GM18526 (cell line): ENCODE measurements around the gene KLHL17.

ENCODE experiments used
- POLR2A ChIP-seq: IDR thresholded peaks from 3 replicates; pipeline ENCODE4 v1.6.1; 2011; ENCODE audit not compliant: insufficient read length; ENCODE audit errors: extremely low read depth

KLHL17 gene

GRCh38 chr1:918353-918752, 42.0 kb upstream of the KLHL17 start:
- TF ChIP-seq POLR2A = no peak

GRCh38 chr1:918843-919242, 41.5 kb upstream of the KLHL17 start:
- no peak for TF ChIP-seq POLR2A

GRCh38 chr1:919271-919872, 41.0 kb upstream of the KLHL17 start:
- TF ChIP-seq POLR2A = no peak

- no peak for TF ChIP-seq POLR2A
Measured at GRCh38 chr1:920010-920409, 40.4 kb upstream of the KLHL17 start.

GRCh38 chr1:920521-920920, 39.9 kb upstream of the KLHL17 start:
- TF ChIP-seq POLR2A = no peak

GRCh38 chr1:921011-921837, 39.2 kb upstream of the KLHL17 start:
- TF ChIP-seq POLR2A = no peak

GRCh38 chr1:923131-923990, 37.0 kb upstream of the KLHL17 start, which contains the start of gene SAMD11:
SAMD11 (plus strand) TSS chr1:923923; CDS start chr1:924432, 509 bp downstream.
- no peak for TF ChIP-seq POLR2A

- TF ChIP-seq POLR2A = no peak
Measured at GRCh38 chr1:923991-924655, 36.3 kb upstream of the KLHL17 start.

- TF ChIP-seq POLR2A = no peak
Measured at GRCh38 chr1:924656-925560, 35.5 kb upstream of the KLHL17 start.

- TF ChIP-seq POLR2A = no peak
Measured at GRCh38 chr1:925561-926421, 34.6 kb upstream of the KLHL17 start.

- TF ChIP-seq POLR2A = no peak
Measured at GRCh38 chr1:927234-927633, 33.1 kb upstream of the KLHL17 start.

- TF ChIP-seq POLR2A = no peak
Measured at GRCh38 chr1:927748-928147, 32.6 kb upstream of the KLHL17 start.

GRCh38 chr1:928825-929661, 31.3 kb upstream of the KLHL17 start:
- no peak for TF ChIP-seq POLR2A
